Peyer's patch (tissue), 4 donors: ENCODE measurements around the gene MCM8.

Source experiments
- POLR2A ChIP-seq, 2 donors: fragments of 450-650 bp; IDR thresholded peaks; one replicate each; pipeline ENCODE4 v1.5.1; 2017; ENCODE audit warnings: antibody characterized with exemption in 2 of 2, mild to moderate bottlenecking in 2 of 2, moderate library complexity in 2 of 2
- TF ChIP-seq, protein P1 (sequence below), 6 experiments: fragments of 450-650 bp in 4 of 6; fragments of 200-600 bp in 2 of 6; sonication (generic) in 1 of 6; IDR thresholded peaks; one replicate each; pipeline ENCODE4 v1.5.1; 2017 to 2019; ENCODE audit warnings: antibody characterized with exemption in 6 of 6, mild to moderate bottlenecking in 3 of 6, moderate library complexity in 1 of 6

DNA sequence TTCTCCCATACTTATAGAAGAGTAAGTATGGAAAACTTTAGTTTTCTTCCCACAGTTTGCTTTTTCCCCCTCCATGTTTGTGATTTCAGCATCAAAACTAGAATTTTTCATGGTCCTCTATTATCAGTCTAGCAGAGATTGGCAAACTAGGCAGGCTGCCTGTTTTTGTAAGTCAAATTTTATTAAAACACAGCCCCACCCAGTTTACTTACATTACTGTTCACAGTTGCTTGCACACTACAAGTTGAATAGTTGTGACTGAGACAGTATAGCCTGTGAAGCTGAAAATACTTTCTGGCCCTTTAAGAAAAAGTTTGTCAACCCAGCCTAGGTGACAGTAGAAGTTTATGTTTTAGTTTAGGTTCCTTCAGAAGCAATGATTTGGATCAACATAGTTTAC, 19.5 kb downstream of the MCM8 start:
- no peak for TF ChIP-seq POLR2A (IDR thresholded peaks at IDR 0.05)
- TF ChIP-seq, protein P1, sequence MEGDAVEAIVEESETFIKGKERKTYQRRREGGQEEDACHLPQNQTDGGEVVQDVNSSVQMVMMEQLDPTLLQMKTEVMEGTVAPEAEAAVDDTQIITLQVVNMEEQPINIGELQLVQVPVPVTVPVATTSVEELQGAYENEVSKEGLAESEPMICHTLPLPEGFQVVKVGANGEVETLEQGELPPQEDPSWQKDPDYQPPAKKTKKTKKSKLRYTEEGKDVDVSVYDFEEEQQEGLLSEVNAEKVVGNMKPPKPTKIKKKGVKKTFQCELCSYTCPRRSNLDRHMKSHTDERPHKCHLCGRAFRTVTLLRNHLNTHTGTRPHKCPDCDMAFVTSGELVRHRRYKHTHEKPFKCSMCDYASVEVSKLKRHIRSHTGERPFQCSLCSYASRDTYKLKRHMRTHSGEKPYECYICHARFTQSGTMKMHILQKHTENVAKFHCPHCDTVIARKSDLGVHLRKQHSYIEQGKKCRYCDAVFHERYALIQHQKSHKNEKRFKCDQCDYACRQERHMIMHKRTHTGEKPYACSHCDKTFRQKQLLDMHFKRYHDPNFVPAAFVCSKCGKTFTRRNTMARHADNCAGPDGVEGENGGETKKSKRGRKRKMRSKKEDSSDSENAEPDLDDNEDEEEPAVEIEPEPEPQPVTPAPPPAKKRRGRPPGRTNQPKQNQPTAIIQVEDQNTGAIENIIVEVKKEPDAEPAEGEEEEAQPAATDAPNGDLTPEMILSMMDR (IDR thresholded peaks at IDR 0.05): no peak
